ENCODE results near the gene RTF1. TPM values are rescaled to one million over a fixed set of nuclear protein-coding genes. Genes with fewer than 3 reads are reported as not detected.

RTF1 gene
- polyA plus RNA-seq, 1 donor, result 46.6 TPM

- DNase-seq, result no peak
Measured at GRCh38 chr15:41506796-41507341, 90.0 kb downstream of the RTF1 start.

GRCh38 chr15:41507820-41508290 is 91.0 kb downstream of the RTF1 start:
- no peak for DNase-seq

GRCh38 chr15:41510728-41511127 is 93.8 kb downstream of the RTF1 start:
- DNase-seq, result no peak

GRCh38 chr15:41511331-41511898 is 94.5 kb downstream of the RTF1 start:
- DNase-seq, result no peak

- no peak for DNase-seq
Measured at GRCh38 chr15:41511899-41512369, 95.0 kb downstream of the RTF1 start.

GRCh38 chr15:41512512-41512939 is 95.6 kb downstream of the RTF1 start:
- no peak for DNase-seq

- DNase-seq, result no peak
Measured at GRCh38 chr15:41512940-41513505, 96.1 kb downstream of the RTF1 start.

- DNase-seq, result no peak
Measured at GRCh38 chr15:41513506-41514227, 96.8 kb downstream of the RTF1 start, which contains the start of gene LTK. LTK (minus strand) TSS chr15:41513827; CDS start chr15:41513709, 118 bp downstream.

- no peak for DNase-seq
Measured at GRCh38 chr15:41517895-41518449, 101.1 kb downstream of the RTF1 start.

GRCh38 chr15:41520636-41521035 is 103.7 kb downstream of the RTF1 start:
- no peak for DNase-seq

GRCh38 chr15:41521614-41522013 is 104.7 kb downstream of the RTF1 start:
- DNase-seq, result no peak

- no peak for DNase-seq
Measured at GRCh38 chr15:41523097-41523496, 106.2 kb downstream of the RTF1 start.

GRCh38 chr15:41530363-41530956 is 113.6 kb downstream of the RTF1 start:
- no peak for DNase-seq

Other genes with a start within 250 kb of the RTF1 start
- gene EXD1, start 186.3 kb upstream of the RTF1 start, polyA plus RNA-seq (ENCODE audit: insufficient read length), result 0.12 TPM
- 59.2 TPM for gene CHP1, start 185.8 kb upstream of the RTF1 start, polyA plus RNA-seq (ENCODE audit: insufficient read length)
- 3.4 TPM for gene OIP5, start 84.5 kb upstream of the RTF1 start, polyA plus RNA-seq (ENCODE audit: insufficient read length)
- 30.4 TPM for gene NUSAP1, start 84.2 kb upstream of the RTF1 start, polyA plus RNA-seq (ENCODE audit: insufficient read length)
- gene NDUFAF1, start 14.6 kb upstream of the RTF1 start, polyA plus RNA-seq (ENCODE audit: insufficient read length), result 19.9 TPM
- 0.90 TPM for gene ITPKA, start 76.8 kb downstream of the RTF1 start, polyA plus RNA-seq (ENCODE audit: insufficient read length)
- gene LTK, start 96.7 kb downstream of the RTF1 start, polyA plus RNA-seq (ENCODE audit: insufficient read length), result 22.8 TPM
- gene RPAP1, start 127.2 kb downstream of the RTF1 start, polyA plus RNA-seq (ENCODE audit: insufficient read length), result 23.8 TPM
- gene TYRO3, start 142.1 kb downstream of the RTF1 start, polyA plus RNA-seq (ENCODE audit: insufficient read length), result 18.5 TPM
- 22.0 TPM for gene MGA, start 243.3 kb downstream of the RTF1 start, polyA plus RNA-seq (ENCODE audit: insufficient read length)

Data from hindlimb muscle (tissue), 1 donor.